Urinary bladder (tissue), 4 donors: Measurements from ENCODE around the gene MORC2. TPM values are rescaled to one million over a fixed set of nuclear protein-coding genes. Genes with fewer than 3 reads are reported as not detected.

Experiments used
- DNase-seq: peaks from one replicate; pipeline ENCODE4 v3.0.0-alpha.2; 2015; ENCODE audit errors: extremely low spot score
- H3K27ac ChIP-seq: one replicate; pipeline ENCODE4 v1.5.1; 2013; ENCODE audit warnings: low read depth, mild to moderate bottlenecking, moderate library complexity
- H3K36me3 ChIP-seq: one replicate; pipeline ENCODE4 v1.6.1; 2013; ENCODE audit warnings: mild to moderate bottlenecking, moderate library complexity; ENCODE audit not compliant: insufficient read depth
- H3K4me1 ChIP-seq: one replicate; pipeline ENCODE4 v1.6.1; 2013; ENCODE audit warnings: mild to moderate bottlenecking, moderate library complexity; ENCODE audit not compliant: insufficient read depth
- H3K4me3 ChIP-seq: one replicate; pipeline ENCODE4 v1.5.1; 2013; ENCODE audit warnings: low read depth, low read length
- WGBS: extraction: QIAGEN DNeasy Blood & Tissue Kit; methylation state at CpG from one replicate; pipeline ENCODE4 v1.1.7; 2013; 5-methylcytosine and 5-hydroxymethylcytosine counted together
- polyA plus RNA-seq: library from polyadenylated mRNA; stranded (reverse); fragments of 200-250 nt; gene quantifications from one replicate; pipeline ENCODE4 v1.2.3, GENCODE V29; 2013
- total RNA-seq: library from RNA; depleted of rRNA; stranded (reverse); fragments of >200 nt; gene quantifications from one replicate; pipeline ENCODE4 v1.2.3, GENCODE V29; 2014
- donor health status: healthy with polysubstance abuse.
- donor health status: healthy.

MORC2 gene
- total and polyA plus RNA-seq, 2 donors: 18.1 to 21.7 TPM

DNA sequence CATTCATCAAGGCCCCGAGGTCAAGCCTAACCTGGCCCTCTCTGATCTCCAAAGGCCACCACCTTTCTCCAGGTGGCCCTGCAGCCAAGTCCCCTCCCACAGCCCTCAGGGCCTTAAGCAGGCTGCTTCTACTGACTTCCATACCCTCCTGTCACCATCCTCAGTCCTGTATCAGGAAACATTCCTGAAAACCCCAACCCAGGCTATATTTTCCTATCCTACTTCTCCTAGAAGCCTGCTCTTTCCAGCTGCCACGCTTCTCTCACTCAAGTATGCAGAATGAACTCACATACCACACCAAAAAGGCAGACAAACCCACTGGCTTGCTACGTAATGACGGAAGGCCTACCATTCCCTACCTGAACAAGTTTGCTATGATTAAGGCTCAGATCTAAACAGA lies 23.6 kb downstream of the MORC2 start:
- peaks cover 2% of the 10 kb centered on the region for H3K36me3 ChIP-seq
- H3K27ac ChIP-seq: no peak overlapping the region
- DNase-seq: no peak
- H3K4me3 ChIP-seq: no peak overlapping the region
- no peaks in the 10 kb centered on the region for H3K4me1 ChIP-seq
- WGBS: 97% methylated on average over 4 of the region's 4 CpGs

DNA sequence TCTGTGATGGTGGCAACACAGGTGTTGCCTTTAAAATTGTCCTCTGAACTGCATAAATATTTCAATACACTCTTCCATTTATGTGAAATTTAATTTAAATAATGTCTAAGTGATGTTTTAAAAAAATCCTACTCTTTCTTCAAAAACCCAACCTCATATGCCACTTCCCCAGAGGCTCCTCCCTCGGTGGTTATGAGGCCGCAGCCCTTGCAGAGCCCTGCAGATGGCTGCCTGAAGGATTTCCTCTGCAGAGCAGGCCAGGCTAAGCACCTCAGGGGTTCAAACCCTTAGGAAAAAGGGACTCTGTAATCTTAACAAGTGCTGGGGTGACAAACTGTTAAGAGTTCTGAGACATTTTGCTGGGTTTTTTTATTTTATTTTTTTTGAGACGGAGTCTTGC lies 25.2 kb downstream of the MORC2 start:
- no peak overlapping the region for H3K27ac ChIP-seq
- no peaks in the 10 kb centered on the region for H3K4me1 ChIP-seq
- no peak for DNase-seq
- no peak overlapping the region for H3K4me3 ChIP-seq
- H3K36me3 ChIP-seq: peaks cover 2% of the 10 kb centered on the region
- 72% methylated on average over 3 of the region's 3 CpGs for WGBS

DNA sequence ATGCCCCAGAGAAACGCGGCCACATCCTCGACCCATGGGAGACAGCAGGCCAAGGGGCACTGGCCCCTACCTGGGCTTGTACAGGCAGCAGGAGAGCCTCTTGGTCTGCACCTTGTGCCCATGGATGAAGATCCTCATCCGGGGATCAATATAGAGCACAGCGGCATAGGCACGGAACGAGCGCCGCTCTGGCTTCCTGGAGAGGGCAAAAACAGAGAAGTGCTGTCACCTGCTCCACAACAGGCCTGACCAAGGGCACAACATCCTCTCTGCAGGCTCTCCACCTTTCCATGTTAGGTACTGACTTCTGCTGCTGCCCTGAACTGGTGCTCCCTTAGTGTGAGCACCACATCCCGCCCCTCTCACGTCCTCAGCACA lies 27.2 kb downstream of the MORC2 start:
- 93% methylated on average over 11 of the region's 11 CpGs for whole genome bisulfite sequencing
- DNase-seq: no peak
- H3K27ac ChIP-seq: no peak overlapping the region
- H3K36me3 ChIP-seq: peaks cover 6% of the 10 kb centered on the region
- no peaks in the 10 kb centered on the region for H3K4me1 ChIP-seq
- no peak overlapping the region for H3K4me3 ChIP-seq

DNA sequence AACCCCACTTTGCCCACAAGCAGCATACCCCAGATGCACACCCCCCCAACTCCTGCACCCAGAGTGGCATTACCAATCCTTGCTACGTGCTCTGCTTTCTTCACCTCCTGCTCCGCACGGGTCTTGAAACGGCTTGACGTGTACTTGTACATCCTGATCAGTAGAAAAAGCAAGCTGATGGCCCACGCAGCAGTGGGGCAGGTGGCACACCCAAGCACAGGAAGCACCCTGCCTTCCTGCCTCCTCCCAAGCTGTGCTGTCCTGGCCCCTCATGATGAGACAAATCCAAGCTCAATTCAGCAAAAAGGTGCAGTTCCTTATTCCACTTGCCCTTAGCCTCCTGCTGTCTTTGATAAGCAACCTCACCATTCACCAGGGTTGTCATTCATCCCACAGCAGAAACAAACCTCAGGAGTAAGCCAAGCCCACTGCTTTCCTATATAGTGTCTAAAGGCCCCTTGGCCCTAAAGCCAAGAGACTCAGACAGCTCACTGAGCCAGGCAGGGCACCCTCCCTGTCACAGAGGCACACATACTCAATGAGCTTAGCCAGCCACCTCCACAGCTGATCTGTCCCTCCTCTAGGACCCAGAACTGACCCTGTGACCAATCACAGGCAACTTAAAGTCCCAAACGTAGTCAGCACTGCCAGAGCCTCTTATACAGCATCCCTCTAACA lies 27.8 kb downstream of the MORC2 start:
- Histone ChIP-seq H3K4me3 (no peak overlapping the region), H3K4me1 (no peaks in the 10 kb centered on the region), H3K27ac (no peak overlapping the region), H3K36me3 (peaks cover 6% of the 10 kb centered on the region)
- WGBS: 90% methylated on average over 7 of the region's 7 CpGs
- no peak for DNase-seq

DNA sequence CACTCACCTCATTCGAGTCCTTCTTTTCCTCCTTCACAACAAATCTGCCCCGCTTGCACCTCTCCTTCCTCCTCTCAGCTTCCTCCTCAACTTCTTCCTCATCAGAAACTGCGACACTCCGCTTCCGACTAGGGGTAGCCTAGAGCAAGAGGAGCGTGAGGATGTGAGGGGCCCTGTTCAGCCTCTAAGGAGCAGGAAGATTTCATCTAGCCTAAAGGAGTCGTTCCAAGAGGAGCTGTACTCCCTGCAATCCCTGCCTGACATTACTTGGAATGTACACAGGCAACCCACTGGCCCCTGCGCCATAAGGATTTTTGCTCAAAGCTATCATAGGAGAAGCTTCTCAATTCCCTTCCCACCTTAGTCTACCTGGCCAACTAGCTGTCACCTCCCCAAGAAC lies 34.5 kb downstream of the MORC2 start:
- no peak for DNase-seq
- WGBS: 94% methylated on average over 8 of the region's 8 CpGs
- no peak overlapping the region for H3K27ac ChIP-seq
- no peaks in the 10 kb centered on the region for H3K4me1 ChIP-seq
- H3K36me3 ChIP-seq: peaks cover 13% of the 10 kb centered on the region
- H3K4me3 ChIP-seq: no peak overlapping the region

DNA sequence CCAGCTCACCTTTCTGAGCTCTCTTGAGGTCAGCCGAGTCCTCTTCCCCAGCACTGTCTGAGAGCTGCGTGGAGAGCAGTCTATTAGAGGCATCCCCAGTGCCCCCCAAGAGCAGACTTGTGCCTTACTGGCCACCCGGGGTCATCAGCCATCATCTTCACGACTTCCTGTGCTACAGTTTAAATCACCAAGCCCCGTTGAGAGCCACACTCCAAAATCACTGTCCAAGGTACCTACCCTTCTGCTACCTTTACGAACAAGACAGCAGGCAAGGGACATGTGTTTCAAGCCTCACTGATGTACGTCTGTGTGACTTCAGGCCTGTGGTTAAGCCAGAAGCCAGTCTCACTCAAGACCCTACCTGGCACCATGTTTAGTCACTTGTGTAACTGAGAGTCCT lies 35.1 kb downstream of the MORC2 start:
- DNase-seq: no peak
- Histone ChIP-seq H3K27ac (no peak overlapping the region), H3K36me3 (peaks cover 13% of the 10 kb centered on the region), H3K4me1 (no peaks in the 10 kb centered on the region), H3K4me3 (no peak overlapping the region)
- 78% methylated on average over 7 of the region's 7 CpGs for WGBS

DNA sequence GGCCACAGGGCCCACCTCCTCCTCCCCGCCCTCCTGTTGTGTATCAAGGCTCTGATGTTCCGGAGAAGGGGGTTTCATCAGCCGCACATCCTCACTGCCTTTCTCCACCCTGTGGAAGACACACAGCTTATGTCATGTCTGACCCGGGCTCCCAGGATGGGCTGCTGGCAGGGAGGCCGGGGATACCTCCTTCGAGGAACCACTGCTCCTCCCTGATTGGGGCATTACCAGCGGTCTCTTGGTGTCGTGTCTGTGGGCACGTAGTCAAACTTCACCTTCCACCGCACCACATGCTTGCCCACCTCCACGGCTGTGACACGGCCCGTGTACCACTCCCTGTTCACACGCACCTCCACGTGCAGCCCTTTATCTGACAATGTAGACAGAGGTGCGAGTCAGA lies 35.9 kb downstream of the MORC2 start:
- no peaks in the 10 kb centered on the region for H3K4me1 ChIP-seq
- H3K4me3 ChIP-seq: no peak overlapping the region
- WGBS: 93% methylated on average over 16 of the region's 16 CpGs
- H3K27ac ChIP-seq: no peak overlapping the region
- peaks cover 16% of the 10 kb centered on the region for H3K36me3 ChIP-seq
- DNase-seq: no peak

DNA sequence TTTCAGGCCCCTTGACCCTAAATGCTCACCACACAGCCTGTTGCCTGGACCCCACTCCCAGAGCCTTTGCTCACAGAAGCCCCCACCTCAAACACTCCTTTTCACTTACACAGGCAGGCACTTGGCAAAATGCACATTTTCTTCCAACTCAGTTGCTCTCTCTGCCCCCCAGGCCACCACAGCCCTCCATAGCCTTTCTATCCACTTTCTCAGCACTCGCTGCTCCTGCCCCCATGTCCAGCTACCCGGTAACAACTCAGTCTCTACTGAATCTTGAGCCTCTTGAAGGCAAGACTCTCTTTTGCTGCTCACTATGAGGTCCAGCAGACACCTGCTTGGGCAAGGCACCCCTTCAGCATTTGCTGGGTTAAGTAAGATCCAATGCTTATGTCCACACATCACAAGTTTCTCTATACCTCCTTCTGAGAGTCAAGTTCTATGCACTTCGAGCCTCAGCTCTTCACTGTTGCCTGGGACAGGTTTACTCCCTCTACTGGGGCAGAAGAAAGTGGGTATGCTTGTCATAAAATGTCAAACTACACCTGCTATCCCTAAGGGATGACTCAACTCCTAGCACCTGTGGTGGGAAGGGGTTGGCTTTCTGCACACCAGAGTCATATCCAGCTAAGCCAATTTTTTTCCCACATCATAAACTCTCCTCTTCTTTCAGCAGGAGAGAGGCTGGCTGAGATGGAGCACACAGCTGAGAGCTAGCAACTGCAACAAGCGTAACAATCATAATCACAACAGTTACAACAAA lies 36.9 kb downstream of the MORC2 start:
- peaks cover 13% of the 10 kb centered on the region for H3K36me3 ChIP-seq
- H3K4me3 ChIP-seq: no peak overlapping the region
- no peak overlapping the region for H3K27ac ChIP-seq
- DNase-seq: no peak
- 91% methylated on average over 4 of the region's 4 CpGs for WGBS
- H3K4me1 ChIP-seq: no peaks in the 10 kb centered on the region

DNA sequence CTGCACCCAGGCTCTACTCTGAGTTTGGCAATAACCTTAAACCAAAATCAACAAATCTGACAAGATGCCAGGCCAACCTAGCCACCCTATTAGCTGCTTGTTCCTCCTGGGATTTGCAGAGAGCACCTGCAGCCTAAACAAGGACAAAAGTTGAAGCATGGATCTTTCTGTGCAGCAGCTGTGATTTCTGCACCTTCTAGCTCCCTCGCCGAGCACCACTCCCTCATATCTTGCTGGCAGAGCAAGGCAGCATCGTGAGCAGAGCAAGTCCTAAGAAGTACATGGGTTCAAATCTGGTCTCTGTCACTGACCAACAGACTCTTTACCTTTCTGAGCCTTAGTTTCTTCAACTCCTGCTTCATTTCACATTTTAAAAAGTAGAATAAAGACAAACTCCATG lies 38.3 kb downstream of the MORC2 start:
- no peak for DNase-seq
- WGBS: 82% methylated on average over 3 of the region's 3 CpGs
- no peak overlapping the region for H3K27ac ChIP-seq
- H3K4me3 ChIP-seq: no peak overlapping the region
- H3K4me1 ChIP-seq: no peaks in the 10 kb centered on the region
- H3K36me3 ChIP-seq: peaks cover 13% of the 10 kb centered on the region

DNA sequence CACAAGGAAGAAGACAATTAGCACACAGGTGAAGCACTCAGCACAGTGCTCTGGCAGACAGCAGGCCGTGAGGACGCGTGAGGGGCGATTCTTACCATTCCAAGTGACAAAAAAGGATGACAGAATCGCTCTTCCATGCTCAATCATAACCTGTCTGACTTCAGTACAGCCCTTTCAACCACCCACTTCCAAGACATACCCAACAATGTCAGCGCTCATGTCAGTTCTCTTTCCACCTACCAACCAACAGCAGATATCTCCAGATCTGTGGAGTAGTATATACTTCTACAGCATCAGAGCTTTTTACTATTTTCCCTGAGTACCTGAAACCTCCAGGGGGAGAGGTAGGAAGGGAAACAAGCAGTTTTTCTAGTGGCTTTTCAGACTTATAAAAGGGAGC lies 40.2 kb downstream of the MORC2 start:
- H3K4me3 ChIP-seq: no peak overlapping the region
- H3K4me1 ChIP-seq: no peaks in the 10 kb centered on the region
- H3K27ac ChIP-seq: no peak overlapping the region
- 97% methylated on average over 6 of the region's 6 CpGs for WGBS
- no peak for DNase-seq
- peaks cover 4% of the 10 kb centered on the region for H3K36me3 ChIP-seq

DNA sequence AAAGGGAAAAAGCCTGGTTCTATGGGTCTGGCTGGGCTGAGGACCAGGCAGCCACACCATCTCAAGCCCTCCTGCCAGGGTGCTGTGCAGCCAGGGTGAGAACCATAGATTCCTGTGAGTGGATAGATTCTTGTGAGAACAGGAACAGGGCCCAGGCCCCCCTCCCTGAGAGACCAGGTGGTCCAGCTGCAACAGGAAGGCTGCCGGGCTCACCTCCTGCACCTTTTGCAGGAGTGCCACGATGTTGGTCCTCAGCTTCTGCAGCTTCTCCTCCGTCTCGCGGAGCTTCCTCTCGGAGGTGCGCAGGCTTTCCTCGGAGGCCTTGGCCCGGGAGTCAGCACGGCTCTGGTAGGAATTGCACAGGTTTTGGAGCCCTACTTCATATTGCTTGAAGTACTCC lies 40.8 kb downstream of the MORC2 start:
- H3K27ac ChIP-seq: no peak overlapping the region
- peaks cover 4% of the 10 kb centered on the region for H3K36me3 ChIP-seq
- WGBS: 94% methylated on average over 10 of the region's 10 CpGs
- H3K4me1 ChIP-seq: no peaks in the 10 kb centered on the region
- no peak overlapping the region for H3K4me3 ChIP-seq
- no peak for DNase-seq

DNA sequence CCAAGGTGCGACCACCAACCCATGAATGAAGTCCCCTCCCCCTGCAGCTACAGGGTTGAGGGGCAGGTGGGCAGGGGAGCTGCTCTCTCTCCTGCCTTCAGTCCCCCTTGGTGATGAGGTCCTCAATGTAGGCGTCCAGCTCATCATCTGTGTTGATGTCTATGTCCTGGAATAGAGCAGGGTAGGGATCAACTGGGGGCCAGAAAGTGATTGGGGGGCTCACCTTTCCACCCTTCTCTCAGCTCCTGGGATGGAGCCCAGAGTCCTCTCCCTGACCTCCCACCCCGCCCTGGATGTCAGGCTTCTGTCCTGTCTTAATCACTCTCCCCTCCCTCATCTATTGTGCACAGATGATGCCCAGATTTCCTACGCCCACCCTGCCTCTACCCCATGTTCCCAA lies 41.9 kb downstream of the MORC2 start:
- Histone ChIP-seq H3K27ac (no peak overlapping the region), H3K4me1 (no peaks in the 10 kb centered on the region), H3K4me3 (no peak overlapping the region), H3K36me3 (peaks cover 4% of the 10 kb centered on the region)
- WGBS: 86% methylated on average over 4 of the region's 4 CpGs
- no peak for DNase-seq

DNA sequence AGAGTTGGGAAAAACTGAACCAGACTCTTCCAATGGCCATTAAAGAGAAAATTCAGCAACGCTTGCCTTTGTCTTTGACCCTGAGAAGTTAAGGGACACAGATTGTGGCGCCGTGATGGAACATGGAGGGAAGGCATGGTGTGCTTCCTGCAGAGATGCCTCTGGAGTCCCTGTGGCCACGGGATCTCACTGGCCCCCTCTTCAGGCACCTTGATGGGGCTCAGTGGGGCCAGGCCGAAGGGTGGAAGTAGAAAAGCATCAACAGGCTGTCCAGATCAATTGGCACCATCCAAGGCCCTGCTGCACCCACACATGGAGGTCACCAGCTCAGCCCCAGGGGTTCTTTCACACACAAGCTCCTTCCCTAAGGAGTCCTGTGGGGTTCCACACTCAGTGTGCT lies 42.9 kb downstream of the MORC2 start:
- Histone ChIP-seq H3K36me3 (peaks cover 4% of the 10 kb centered on the region), H3K4me3 (no peak overlapping the region), H3K27ac (no peak overlapping the region), H3K4me1 (no peaks in the 10 kb centered on the region)
- no peak for DNase-seq
- WGBS: 92% methylated on average over 5 of the region's 5 CpGs

DNA sequence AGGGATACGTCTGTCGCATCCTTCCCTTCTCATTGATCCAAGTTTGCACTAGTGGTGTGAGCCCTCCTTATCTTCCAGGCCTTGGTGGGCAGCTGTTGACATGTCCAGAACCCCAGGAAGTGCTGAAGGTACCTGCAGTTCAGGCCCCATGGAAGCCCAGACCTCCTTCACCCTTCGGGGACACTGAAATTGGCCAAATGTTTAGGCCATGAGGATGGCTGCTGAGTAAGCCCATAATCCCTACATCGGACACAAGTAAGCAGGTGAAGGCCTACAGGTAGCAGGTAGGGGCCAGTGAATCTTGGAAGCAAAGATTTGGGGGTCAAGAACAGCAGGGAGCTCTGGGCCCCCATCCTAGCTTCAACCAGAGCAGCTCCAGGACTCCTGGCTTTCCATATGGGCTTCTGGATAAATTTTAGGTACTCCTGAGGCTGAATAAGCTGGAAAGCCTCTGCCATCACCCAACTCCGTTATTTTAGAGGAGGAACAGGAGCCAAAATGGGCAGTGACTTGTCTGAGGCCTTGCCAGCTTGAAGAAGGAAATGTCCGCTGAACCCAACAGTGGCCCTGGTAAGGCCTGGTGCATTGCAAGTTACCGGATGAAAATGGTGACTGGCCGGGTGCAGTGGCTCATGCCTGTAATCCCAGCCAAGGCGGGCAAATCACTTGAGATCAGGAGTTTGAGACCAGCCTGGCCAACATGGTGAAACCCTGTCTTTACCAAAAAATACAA lies 45.2 kb downstream of the MORC2 start:
- Histone ChIP-seq H3K4me1 (no peaks in the 10 kb centered on the region), H3K4me3 (no peak overlapping the region), H3K27ac (no peak overlapping the region), H3K36me3 (peaks cover 4% of the 10 kb centered on the region)
- DNase-seq: no peak
- 89% methylated on average over 9 of the region's 9 CpGs for WGBS
